Right cardiac atrium (tissue), 5 donors: Measurements from ENCODE around the gene SNTG2. TPM values are rescaled to one million over a fixed set of nuclear protein-coding genes. Genes with fewer than 3 reads are reported as not detected.

Experiments
- ATAC-seq, 2 donors: fragments of 200-7000 bp; cut with Tn5 transposase; one replicate each; pipeline versions ENCODE4 v1.8.0 to v1.9.1; 2020; ENCODE audit warnings: moderate library complexity in 2 of 2, mild to moderate bottlenecking in 1 of 2
- DNase-seq, 3 donors: peaks; one replicate each; pipeline ENCODE4 v3.0.0-alpha.2; 2020
- H3K27ac ChIP-seq: one replicate; pipeline ENCODE4 v1.5.1; 2013; ENCODE audit warnings: mild to moderate bottlenecking, low read length, control low read depth, moderate library complexity
- H3K27me3 ChIP-seq: one replicate; pipeline ENCODE4 v1.6.1; 2013; ENCODE audit not compliant: control insufficient read depth, insufficient read depth
- H3K4me1 ChIP-seq: one replicate; pipeline ENCODE4 v1.6.1; 2013; ENCODE audit warnings: low read length; ENCODE audit not compliant: control insufficient read depth, insufficient read depth
- H3K4me3 ChIP-seq: one replicate; pipeline ENCODE4 v1.5.1; 2013; ENCODE audit warnings: low read length, control low read depth
- H3K9me3 ChIP-seq: one replicate; pipeline ENCODE4 v1.6.1; 2013; ENCODE audit warnings: low read length; ENCODE audit not compliant: control insufficient read depth
- WGBS: extraction: QIAGEN DNeasy Blood & Tissue Kit; methylation state at CpG from one replicate; pipeline ENCODE4 v1.1.7; 2013; 5-methylcytosine and 5-hydroxymethylcytosine counted together
- intact Hi-C, 4 donors: fragments of 100-400 bp; cut with DNase I; formaldehyde crosslinking; loops; one replicate each; pipeline versions ENCODE4 v1.11.0 to v1.14.0; 2022 to 2023
- polyA plus RNA-seq: library from polyadenylated mRNA; stranded (reverse); fragments of 200-250 nt; gene quantifications from one replicate; pipeline ENCODE4 v1.2.3, GENCODE V29; 2013
- total RNA-seq, 4 donors: library from RNA; stranded (reverse); fragmentation: NEBNext Ultra II Directional; extraction: Animal tissue kit (Norgen Biotek cat#: 25700); gene quantifications; one replicate each; pipeline ENCODE4 v1.2.1, GENCODE V29; 2021
- donor health status: healthy with polysubstance abuse.
- donor health status: DM: no; HTN: yes; CAD: no.
- donor health status: DM: no; HTN: no; CAD: no.
- donor health status: DM: no; HTN: yes; CAD: no; lungs with severe emphysema.
- donor health status: DM: yes; HTN: yes; CAD: no.

The SNTG2 gene
- total and polyA plus RNA-seq, 5 donors: 0.34 to 2.0 (median 0.93) TPM; not detected in 1

DNA sequence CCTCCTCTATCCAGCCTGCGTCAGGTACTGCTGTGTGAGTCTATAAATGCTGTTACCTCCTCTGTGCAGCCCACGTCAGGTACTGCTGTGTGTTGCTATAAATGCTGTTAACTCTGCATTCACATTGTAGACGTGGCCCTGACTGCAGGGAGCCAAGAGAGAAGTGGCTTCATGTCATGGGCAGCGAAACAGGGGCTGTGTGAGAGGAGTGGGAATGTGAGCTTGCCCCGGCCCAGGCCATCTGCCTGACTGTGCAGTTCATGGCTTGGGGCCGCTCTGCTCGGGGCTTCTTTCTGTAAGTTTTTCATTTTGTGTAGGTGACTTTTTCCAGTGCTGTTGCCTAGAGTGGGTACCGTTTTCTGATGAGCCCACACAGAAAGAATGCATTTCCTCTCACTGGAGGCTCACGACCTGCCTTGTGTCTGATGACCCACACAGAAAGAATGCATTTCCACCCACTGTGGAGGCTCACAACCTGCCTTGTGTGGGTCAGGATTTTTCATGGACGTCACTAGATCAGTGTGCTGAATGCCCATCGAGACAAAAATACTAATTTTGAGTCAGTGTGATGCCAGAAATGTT lies 104.5 kb downstream of the SNTG2 start:
- H3K27ac ChIP-seq: no peak overlapping the region
- 68% methylated on average over 11 of the region's 11 CpGs for WGBS
- H3K27me3 ChIP-seq: no peaks in the 10 kb centered on the region
- no peak overlapping the region for H3K4me3 ChIP-seq
- no peaks in the 10 kb centered on the region for H3K9me3 ChIP-seq
- DNase-seq (no peak), ATAC-seq (no peak)
- intact Hi-C loops: no loop called here
- H3K4me1 ChIP-seq: no peaks in the 10 kb centered on the region

DNA sequence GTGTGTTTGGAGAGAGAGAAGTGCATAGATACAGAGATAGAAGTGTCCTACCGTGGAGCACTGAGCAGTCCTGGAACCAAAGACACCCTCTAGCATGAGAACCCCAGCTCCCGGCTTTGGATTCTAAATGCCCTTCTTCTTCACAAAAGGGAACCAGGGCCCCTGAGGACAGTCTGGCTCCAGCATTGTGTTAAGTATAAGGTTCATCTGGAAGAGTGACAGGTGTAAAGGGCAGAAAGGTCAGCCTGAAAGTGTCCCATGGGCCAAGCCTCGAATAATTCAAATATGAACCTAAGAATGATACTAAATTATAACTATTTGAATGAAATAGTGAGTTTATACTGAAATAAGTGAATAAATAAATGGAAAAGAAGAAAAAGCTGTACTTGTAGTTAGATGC lies 109.7 kb downstream of the SNTG2 start:
- intact Hi-C loops: no loop called here
- DNase-seq: no peak
- Histone ChIP-seq H3K9me3 (no peaks in the 10 kb centered on the region), H3K4me3 (no peak overlapping the region), H3K27me3 (no peaks in the 10 kb centered on the region), H3K27ac (no peak overlapping the region), H3K4me1 (no peaks in the 10 kb centered on the region)
- ATAC-seq: no peak
- 83% methylated on average over 3 of the region's 3 CpGs for WGBS

- ATAC-seq (peak in 1 of 2 donors; percentile 59), DNase-seq (no peak)
- WGBS: 56% methylated on average over 5 of the region's 5 CpGs
- Histone ChIP-seq H3K27ac (no peak overlapping the region), H3K9me3 (no peaks in the 10 kb centered on the region), H3K4me1 (no peaks in the 10 kb centered on the region), H3K4me3 (no peak overlapping the region), H3K27me3 (no peaks in the 10 kb centered on the region)
- intact Hi-C loops: no loop called here
Observed at GRCh38 chr2:1060987-1061386, 110.3 kb downstream of the SNTG2 start.

DNA sequence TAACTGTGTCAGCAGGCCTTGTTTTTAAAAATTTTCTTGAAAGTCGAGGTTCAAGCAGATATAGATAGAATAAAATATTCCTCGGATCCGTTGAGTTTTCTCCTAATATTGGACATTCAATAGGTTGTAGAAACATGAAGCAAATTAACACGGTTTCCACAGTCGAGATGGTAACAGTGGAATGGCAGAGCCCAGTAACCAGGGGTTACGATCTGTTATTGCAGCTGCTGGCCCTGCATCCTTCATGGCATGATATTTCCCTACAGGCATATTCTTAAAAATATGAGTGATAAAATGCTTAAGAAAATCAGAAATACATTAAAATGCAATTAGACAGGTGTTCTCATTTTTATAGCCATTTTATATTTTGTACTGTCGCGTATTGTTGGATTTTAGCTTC lies 117.6 kb downstream of the SNTG2 start:
- H3K27ac ChIP-seq: no peak overlapping the region
- no peaks in the 10 kb centered on the region for H3K27me3 ChIP-seq
- H3K4me1 ChIP-seq: no peaks in the 10 kb centered on the region
- H3K9me3 ChIP-seq: no peaks in the 10 kb centered on the region
- 84% methylated on average over 8 of the region's 8 CpGs for WGBS
- no peak for DNase-seq
- no peak for ATAC-seq
- H3K4me3 ChIP-seq: no peak overlapping the region
- intact Hi-C loops: no loop called here

DNA sequence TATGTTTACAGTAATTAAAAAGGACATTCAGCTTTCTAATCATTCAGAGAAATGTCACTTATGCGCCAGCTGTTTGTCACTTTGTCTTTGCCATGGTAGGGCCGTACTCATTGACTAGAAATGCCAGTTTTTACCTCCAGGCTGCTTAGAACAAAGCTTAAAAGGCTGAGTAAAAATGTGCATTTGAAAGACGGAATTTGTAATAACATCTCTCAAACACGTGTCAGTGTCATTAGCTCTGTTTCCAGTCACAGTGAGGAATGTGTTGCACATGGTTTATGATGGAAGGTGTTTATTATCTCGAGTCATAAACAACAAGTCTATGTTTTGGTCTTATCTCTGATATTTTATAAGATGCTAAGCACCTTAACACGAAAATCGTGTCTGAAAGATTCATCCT lies 118.2 kb downstream of the SNTG2 start:
- no peak overlapping the region for H3K27ac ChIP-seq
- ATAC-seq: no peak
- no peak overlapping the region for H3K4me3 ChIP-seq
- no peaks in the 10 kb centered on the region for H3K9me3 ChIP-seq
- 52% methylated on average over 7 of the region's 7 CpGs for WGBS
- no peaks in the 10 kb centered on the region for H3K27me3 ChIP-seq
- intact Hi-C loops: no loop called here
- no peak for DNase-seq
- no peaks in the 10 kb centered on the region for H3K4me1 ChIP-seq

GRCh38 chr2:1069847-1070246 lies 119.2 kb downstream of the SNTG2 start:
- intact Hi-C loops: no loop called here

GRCh38 chr2:1070601-1071000 lies 120.0 kb downstream of the SNTG2 start:
- intact Hi-C loops: no loop called here
- 61% methylated on average over 7 of the region's 7 CpGs for WGBS
- Histone ChIP-seq H3K9me3 (no peaks in the 10 kb centered on the region), H3K27ac (no peak overlapping the region), H3K27me3 (no peaks in the 10 kb centered on the region), H3K4me1 (no peaks in the 10 kb centered on the region), H3K4me3 (no peak overlapping the region)
- DNase-seq: no peak
- no peak for ATAC-seq

More at GRCh38 chr2:1069847-1070246, 119.2 kb downstream of the SNTG2 start:
- 77% methylated on average over 15 of the region's 15 CpGs for WGBS
- Histone ChIP-seq H3K4me3 (no peak overlapping the region), H3K27ac (no peak overlapping the region), H3K4me1 (no peaks in the 10 kb centered on the region), H3K9me3 (no peaks in the 10 kb centered on the region), H3K27me3 (no peaks in the 10 kb centered on the region)
- DNase-seq (no peak), ATAC-seq (no peak)

GRCh38 chr2:1071650-1072049 lies 121.0 kb downstream of the SNTG2 start:
- Histone ChIP-seq H3K4me1 (no peaks in the 10 kb centered on the region), H3K27ac (no peak overlapping the region), H3K9me3 (no peaks in the 10 kb centered on the region), H3K4me3 (no peak overlapping the region), H3K27me3 (no peaks in the 10 kb centered on the region)
- no peak for ATAC-seq
- no peak for DNase-seq
- intact Hi-C loops: no loop called here
- WGBS: 94% methylated on average over 3 of the region's 3 CpGs

DNA sequence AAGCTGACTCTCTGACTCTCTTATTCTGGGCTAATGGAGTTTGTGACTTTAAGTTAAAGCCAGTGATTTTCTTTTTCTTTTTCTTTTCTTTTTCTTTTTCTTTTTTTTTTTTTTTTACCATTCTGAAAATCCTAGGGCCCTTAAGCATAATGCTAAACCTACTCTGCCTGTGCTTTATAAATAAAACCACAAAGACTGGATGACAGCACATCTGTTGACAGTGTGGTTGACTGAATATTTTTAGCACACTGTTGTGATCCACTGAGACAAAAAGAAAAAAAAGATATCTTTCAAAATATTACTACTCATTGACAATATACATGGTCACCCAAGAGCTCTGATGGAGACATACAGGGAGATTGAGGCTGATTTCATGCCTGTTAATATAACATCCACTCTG lies 121.6 kb downstream of the SNTG2 start:
- Histone ChIP-seq H3K4me3 (no peak overlapping the region), H3K27me3 (no peaks in the 10 kb centered on the region), H3K4me1 (no peaks in the 10 kb centered on the region), H3K9me3 (no peaks in the 10 kb centered on the region), H3K27ac (no peak overlapping the region)
- no peak for ATAC-seq
- intact Hi-C loops: no loop called here
- DNase-seq: no peak

DNA sequence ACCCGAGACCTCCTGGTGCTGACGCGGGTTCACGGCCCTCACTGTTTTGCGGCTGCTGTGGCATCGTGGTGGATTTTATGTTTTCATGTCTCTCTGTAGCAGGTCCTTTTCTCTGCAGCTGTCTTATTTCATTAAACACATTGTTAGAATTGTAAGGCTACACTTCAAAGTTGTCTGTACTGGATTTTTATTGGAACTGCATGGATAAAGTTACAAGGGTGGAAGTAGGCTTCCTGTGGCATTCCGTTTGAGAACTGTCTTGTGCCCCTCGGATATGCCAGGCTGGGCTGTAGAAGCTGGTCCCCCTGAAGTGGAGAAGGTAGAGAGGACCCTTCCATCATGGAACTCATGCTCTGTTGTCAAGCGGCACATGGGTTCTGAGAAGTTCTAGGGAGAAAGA lies 127.3 kb downstream of the SNTG2 start:
- Histone ChIP-seq H3K9me3 (no peaks in the 10 kb centered on the region), H3K27ac (no peak overlapping the region), H3K4me1 (no peaks in the 10 kb centered on the region), H3K4me3 (no peak overlapping the region), H3K27me3 (no peaks in the 10 kb centered on the region)
- no peak for ATAC-seq
- no peak for DNase-seq
- 90% methylated on average over 9 of the region's 9 CpGs for WGBS
- intact Hi-C loops: no loop called here

DNA sequence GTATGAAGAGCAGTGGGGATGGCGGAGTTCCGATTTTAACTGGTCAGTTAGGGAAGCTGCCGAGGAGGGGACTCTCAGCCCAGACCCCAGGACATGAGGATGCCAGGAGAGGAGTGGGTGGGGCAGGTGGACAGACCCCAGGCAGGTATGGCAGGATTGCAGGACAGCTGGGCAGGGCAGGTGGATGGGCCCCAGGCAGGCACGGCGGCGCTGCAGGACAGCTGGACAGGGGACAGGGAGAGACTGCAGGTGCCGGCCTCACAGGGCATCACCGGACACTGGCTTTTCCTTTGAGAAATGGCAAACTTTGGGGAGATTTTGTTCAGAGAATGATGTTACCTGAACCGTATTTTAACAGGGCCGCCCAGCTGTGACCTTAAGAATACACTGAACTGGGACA lies 127.7 kb downstream of the SNTG2 start:
- WGBS: 86% methylated on average over 10 of the region's 10 CpGs
- intact Hi-C loops: no loop called here
- H3K27me3 ChIP-seq: no peaks in the 10 kb centered on the region
- H3K27ac ChIP-seq: no peak overlapping the region
- no peaks in the 10 kb centered on the region for H3K9me3 ChIP-seq
- no peak overlapping the region for H3K4me3 ChIP-seq
- no peaks in the 10 kb centered on the region for H3K4me1 ChIP-seq
- DNase-seq (no peak), ATAC-seq (no peak)
